ENCODE measurements around the gene BANF2. TPM values are rescaled to one million over a fixed set of nuclear protein-coding genes. Genes with fewer than 3 reads are reported as not detected.

The BANF2 gene
- total RNA-seq, 1 experiment from 2014 or later: not detected

- no peak overlapping the region for H3K4me3 ChIP-seq (ENCODE audit: low read depth, low read length, poor library complexity, severe bottlenecking)
- intact Hi-C loops (cut with micrococcal nuclease; ENCODE audit: unreplicated experiment): loop anchor here (5.0 to 10.0 kb wide), 3 partner anchors 92 to 335 kb away; no protein-coding TSS in a partner anchor
- peaks cover 40% of the 10 kb centered on the region for H3K4me1 ChIP-seq (ENCODE audit: insufficient read depth, low read length, poor library complexity, severe bottlenecking)
- no peak for DNase-seq (ENCODE audit: low spot score)
- CTCF ChIA-PET: no interaction called here
- no peak overlapping the region for H3K27ac ChIP-seq (ENCODE audit: low read depth, low read length, poor library complexity, severe bottlenecking)
- TSS peak; percentile 91 for BruUV-seq (replicated peaks)
- H3K9me3 ChIP-seq (ENCODE audit: low read depth, low read length, poor library complexity, severe bottlenecking): peaks cover 8% of the 10 kb centered on the region
- peaks cover 19% of the 10 kb centered on the region for H3K36me3 ChIP-seq (ENCODE audit: insufficient read depth, low read length, poor library complexity, severe bottlenecking)
- POLR2A ChIA-PET (ENCODE audit: low non-redundant PET): no interaction called here
- TF ChIP-seq CTCF (conservative IDR thresholded peaks at IDR 0.05; ENCODE audit: low read depth, low read length) (peak; percentile 34; the same call in 1 of the 2 replicates), EZH2 (IDR thresholded peaks at IDR 0.05; ENCODE audit: borderline replicate concordance, low read depth, low read length, poor library complexity, severe bottlenecking) (no peak)
- H3K27me3 ChIP-seq (replicated peaks; ENCODE audit: insufficient read depth, low read depth, low read length, poor library complexity): no peaks in the 10 kb centered on the region
Observed at GRCh38 chr20:17659801-17660200, 40.0 kb upstream of the BANF2 start.

GRCh38 chr20:17660667-17661066 lies 39.1 kb upstream of the BANF2 start:
- no peak for DNase-seq (ENCODE audit: low spot score)
- no TSS peak for BruUV-seq (replicated peaks)

DNA sequence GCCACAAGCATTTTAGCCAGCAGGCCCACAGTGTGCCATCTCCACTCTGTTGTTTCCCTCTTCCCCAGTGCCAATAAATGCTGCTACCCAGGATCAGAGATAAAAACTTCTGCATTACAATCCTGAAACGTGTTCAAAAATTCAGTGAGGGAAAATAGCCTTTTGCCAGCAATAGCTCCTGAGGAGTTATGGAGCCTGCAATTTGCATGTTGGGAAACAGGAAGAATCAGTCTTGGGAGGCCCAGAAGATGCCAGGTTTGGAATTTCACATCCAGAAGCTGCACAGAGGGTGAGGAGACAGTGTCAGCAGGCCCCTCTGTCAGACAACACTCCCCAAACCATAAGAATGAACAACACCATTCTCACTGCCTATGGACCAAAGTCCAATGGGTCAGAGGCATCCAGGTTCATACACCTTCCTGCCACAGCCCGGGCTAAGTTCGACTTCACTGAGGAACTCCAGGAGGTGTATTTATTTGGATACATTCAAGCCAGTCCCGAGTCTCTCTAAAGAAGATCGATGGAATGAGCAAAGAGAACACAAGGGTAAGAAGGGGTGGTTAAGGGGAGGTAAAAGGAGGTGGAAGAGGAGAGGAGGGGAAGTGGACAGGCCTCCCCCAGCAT lies 38.5 kb upstream of the BANF2 start:
- peaks cover 42% of the 10 kb centered on the region for H3K4me1 ChIP-seq (ENCODE audit: insufficient read depth, low read length, poor library complexity, severe bottlenecking)
- TF ChIP-seq CTCF (conservative IDR thresholded peaks at IDR 0.05; ENCODE audit: low read depth, low read length): no peak
- TF ChIP-seq EZH2 (IDR thresholded peaks at IDR 0.05; ENCODE audit: borderline replicate concordance, low read depth, low read length, poor library complexity, severe bottlenecking): no peak
- no peak overlapping the region for H3K4me3 ChIP-seq (ENCODE audit: low read depth, low read length, poor library complexity, severe bottlenecking)
- POLR2A ChIA-PET (ENCODE audit: low non-redundant PET): no interaction called here
- no peak for DNase-seq (ENCODE audit: low spot score)
- H3K36me3 ChIP-seq (ENCODE audit: insufficient read depth, low read length, poor library complexity, severe bottlenecking): peaks cover 19% of the 10 kb centered on the region
- H3K27ac ChIP-seq (ENCODE audit: low read depth, low read length, poor library complexity, severe bottlenecking): peak overlapping the region; percentile 11
- CTCF ChIA-PET: no interaction called here
- intact Hi-C loops (cut with micrococcal nuclease; ENCODE audit: unreplicated experiment): loop anchor here (5.0 to 10.0 kb wide), 2 partner anchors 94 to 334 kb away; no protein-coding TSS in a partner anchor
- peaks cover 8% of the 10 kb centered on the region for H3K9me3 ChIP-seq (ENCODE audit: low read depth, low read length, poor library complexity, severe bottlenecking)
- H3K27me3 ChIP-seq (replicated peaks; ENCODE audit: insufficient read depth, low read depth, low read length, poor library complexity): no peaks in the 10 kb centered on the region
- BruUV-seq (replicated peaks): no TSS peak

More at GRCh38 chr20:17660667-17661066, 39.1 kb upstream of the BANF2 start:
- Histone ChIP-seq H3K4me1 (ENCODE audit: insufficient read depth, low read length, poor library complexity, severe bottlenecking) (peaks cover 42% of the 10 kb centered on the region), H3K27me3 (replicated peaks; ENCODE audit: insufficient read depth, low read depth, low read length, poor library complexity) (no peaks in the 10 kb centered on the region), H3K9me3 (ENCODE audit: low read depth, low read length, poor library complexity, severe bottlenecking) (peaks cover 8% of the 10 kb centered on the region), H3K27ac (ENCODE audit: low read depth, low read length, poor library complexity, severe bottlenecking) (no peak overlapping the region), H3K4me3 (ENCODE audit: low read depth, low read length, poor library complexity, severe bottlenecking) (no peak overlapping the region), H3K36me3 (ENCODE audit: insufficient read depth, low read length, poor library complexity, severe bottlenecking) (peaks cover 19% of the 10 kb centered on the region)
- ChIA-PET CTCF (no interaction called here), POLR2A (ENCODE audit: low non-redundant PET) (no interaction called here)
- no peak for TF ChIP-seq CTCF (conservative IDR thresholded peaks at IDR 0.05; ENCODE audit: low read depth, low read length)
- TF ChIP-seq EZH2 (IDR thresholded peaks at IDR 0.05; ENCODE audit: borderline replicate concordance, low read depth, low read length, poor library complexity, severe bottlenecking): no peak
- intact Hi-C loops (cut with micrococcal nuclease; ENCODE audit: unreplicated experiment): loop anchor here (5.0 to 10.0 kb wide), 2 partner anchors 93 to 334 kb away; no protein-coding TSS in a partner anchor
